WTC11 (cell line): Measurements from ENCODE around the gene ETNK2. TPM values are rescaled to one million over a fixed set of nuclear protein-coding genes. Genes with fewer than 3 reads are reported as not detected.

Experiments used
- ATAC-seq: fragments of 200-7000 bp; cut with Tn5 transposase; 2 replicates; pipeline ENCODE4 v1.10.0; 2021; ENCODE audit warnings: mild to moderate bottlenecking, moderate library complexity
- CTCF ChIA-PET: fragments of 300-600 bp; sonication (Branson Sonifier 250); formaldehyde crosslinking; loops from one replicate; lab custom pipeline; 2021; ENCODE audit warnings: antibody characterized with exemption; lab: Charles Lee
- POLR2A ChIA-PET: fragments of 350-600 bp; sonication (Branson Sonifier 250); formaldehyde crosslinking; loops from one replicate; lab custom pipeline; 2021; ENCODE audit warnings: antibody characterized with exemption; lab: Charles Lee
- DNase-seq: peaks from one replicate; pipeline ENCODE4 v3.0.0; 2021; ENCODE audit warnings: low spot score
- H3K27ac Mint-ChIP-seq: 2 replicates; pipeline ENCODE4 v1.8.0; 2021; ENCODE audit warnings: mixed read lengths
- H3K27me3 Mint-ChIP-seq: 2 replicates; pipeline ENCODE4 v1.8.0; 2021; ENCODE audit warnings: low read depth, mild to moderate bottlenecking, moderate library complexity, mixed read lengths
- H3K36me3 Mint-ChIP-seq: 2 replicates; pipeline ENCODE4 v1.8.0; 2021; ENCODE audit warnings: mixed read lengths
- H3K4me1 Mint-ChIP-seq: 2 replicates; pipeline ENCODE4 v1.8.0; 2022; ENCODE audit warnings: mixed read lengths
- H3K4me3 Mint-ChIP-seq: 2 replicates; pipeline ENCODE4 v1.8.0; 2021; ENCODE audit warnings: mild to moderate bottlenecking, moderate library complexity, mixed read lengths
- H3K9me3 Mint-ChIP-seq: 2 replicates; pipeline ENCODE4 v1.8.0; 2021; ENCODE audit warnings: mixed read lengths
- CBFB ChIP-seq: sonication (generic); formaldehyde crosslinking; IDR thresholded peaks from 2 replicates; pipeline ENCODE4 v1.8.1; 2022; ENCODE audit warnings: mild to moderate bottlenecking, low read depth, missing genetic modification reagents
- CDX4 ChIP-seq: fragments of 250-450 bp; sonication (Bioruptor Pico); IDR thresholded peaks from 2 replicates; pipeline ENCODE4 v1.9.0; 2021; ENCODE audit warnings: moderate library complexity, mild to moderate bottlenecking, inconsistent platforms, borderline replicate concordance
- CREM ChIP-seq: sonication (generic); formaldehyde crosslinking; IDR thresholded peaks from 2 replicates; pipeline ENCODE4 v1.8.1; 2022; ENCODE audit warnings: mild to moderate bottlenecking, missing genetic modification reagents, moderate library complexity
- E2F4 ChIP-seq: sonication (generic); formaldehyde crosslinking; IDR thresholded peaks from 2 replicates; pipeline ENCODE4 v1.8.1; 2022; ENCODE audit warnings: low read depth, mild to moderate bottlenecking, moderate library complexity, missing genetic modification reagents, borderline replicate concordance
- E2F5 ChIP-seq: sonication (generic); formaldehyde crosslinking; IDR thresholded peaks from 2 replicates; pipeline ENCODE4 v1.8.1; 2022; ENCODE audit warnings: mild to moderate bottlenecking, moderate library complexity, missing genetic modification reagents
- ELF4 ChIP-seq: sonication (generic); formaldehyde crosslinking; IDR thresholded peaks from 2 replicates; pipeline ENCODE4 v1.8.1; 2022; ENCODE audit warnings: low read depth, mild to moderate bottlenecking, moderate library complexity, missing genetic modification reagents
- ERG ChIP-seq: fragments of 250-450 bp; sonication (Bioruptor Pico); IDR thresholded peaks from 2 replicates; pipeline ENCODE4 v1.8.0; 2021; ENCODE audit warnings: mild to moderate bottlenecking
- FOXJ3 ChIP-seq: sonication (generic); formaldehyde crosslinking; IDR thresholded peaks from 2 replicates; pipeline ENCODE4 v1.9.0; 2021; ENCODE audit warnings: missing genetic modification reagents, mild to moderate bottlenecking, borderline replicate concordance
- FOXK1 ChIP-seq: sonication (generic); formaldehyde crosslinking; IDR thresholded peaks from 2 replicates; pipeline ENCODE4 v1.8.0; 2022; ENCODE audit warnings: mild to moderate bottlenecking, moderate library complexity, missing genetic modification reagents
- FOXP4 ChIP-seq: sonication (generic); formaldehyde crosslinking; IDR thresholded peaks from 2 replicates; pipeline ENCODE4 v1.8.0; 2022; ENCODE audit warnings: mild to moderate bottlenecking, missing genetic modification reagents
- GRHL2 ChIP-seq: fragments of 250-450 bp; sonication (Bioruptor Pico); IDR thresholded peaks from 2 replicates; pipeline ENCODE4 v1.8.0; 2022; ENCODE audit warnings: mild to moderate bottlenecking, moderate library complexity; ENCODE audit not compliant: insufficient replicate concordance, severe bottlenecking
- HMGA2 ChIP-seq: fragments of 250-450 bp; sonication (Bioruptor Pico); IDR thresholded peaks from 2 replicates; pipeline ENCODE4 v1.4.0; 2021; ENCODE audit warnings: mild to moderate bottlenecking, moderate library complexity
- HMGXB4 ChIP-seq: sonication (generic); formaldehyde crosslinking; IDR thresholded peaks from 2 replicates; pipeline ENCODE4 v1.8.1; 2023; ENCODE audit warnings: mild to moderate bottlenecking, moderate library complexity, missing genetic modification reagents
- MAX ChIP-seq: sonication (generic); formaldehyde crosslinking; IDR thresholded peaks from 2 replicates; pipeline ENCODE4 v1.8.0; 2022; ENCODE audit warnings: mild to moderate bottlenecking, missing genetic modification reagents
- MXD4 ChIP-seq: fragments of 250-450 bp; sonication (Bioruptor Pico); IDR thresholded peaks from 2 replicates; pipeline ENCODE4 v1.8.0; 2021; ENCODE audit warnings: mild to moderate bottlenecking, moderate library complexity, borderline replicate concordance
- NR3C1 ChIP-seq: sonication (generic); formaldehyde crosslinking; conservative IDR thresholded peaks from 2 replicates; pipeline ENCODE4 v1.8.1; 2023; ENCODE audit warnings: low read depth, mild to moderate bottlenecking, missing genetic modification reagents
- TCF7 ChIP-seq: sonication (generic); formaldehyde crosslinking; IDR thresholded peaks from 2 replicates; pipeline ENCODE4 v1.8.0; 2022; ENCODE audit warnings: mild to moderate bottlenecking, low read depth, missing genetic modification reagents, moderate library complexity
- USF1 ChIP-seq: sonication (generic); formaldehyde crosslinking; IDR thresholded peaks from 2 replicates; pipeline ENCODE4 v1.8.0; 2022; ENCODE audit warnings: mild to moderate bottlenecking, missing genetic modification reagents
- ZNF121 ChIP-seq: sonication (generic); formaldehyde crosslinking; IDR thresholded peaks from 2 replicates; pipeline ENCODE4 v1.8.0; 2023; ENCODE audit warnings: missing genetic modification reagents
- ZNF232 ChIP-seq: sonication (generic); formaldehyde crosslinking; IDR thresholded peaks from 2 replicates; pipeline ENCODE4 v1.8.0; 2022; ENCODE audit warnings: mild to moderate bottlenecking, missing genetic modification reagents
- ZNF263 ChIP-seq: sonication (generic); formaldehyde crosslinking; IDR thresholded peaks from 2 replicates; pipeline ENCODE4 v1.8.1; 2022; ENCODE audit warnings: low read depth, mild to moderate bottlenecking, moderate library complexity, missing genetic modification reagents
- ZNF423 ChIP-seq: fragments of 250-450 bp; sonication (Bioruptor Pico); IDR thresholded peaks from 2 replicates; pipeline ENCODE4 v2.1.2; 2022; ENCODE audit warnings: mild to moderate bottlenecking, moderate library complexity
- ZNF512 ChIP-seq: sonication (generic); formaldehyde crosslinking; IDR thresholded peaks from 2 replicates; pipeline ENCODE4 v1.8.1; 2022; ENCODE audit warnings: missing genetic modification reagents, borderline replicate concordance
- total RNA-seq: library from RNA; stranded (reverse); gene quantifications from 3 replicates; pipeline ENCODE4 v1.2.3, GENCODE V29; 2021

ETNK2 gene
- total RNA-seq, 1 experiment from 2014 or later, result 19.7 TPM

- Mint-ChIP-seq H3K27me3 (no peaks in the 10 kb centered on the region), H3K36me3 (peaks cover 11% of the 10 kb centered on the region; the same call in 1 of the 2 replicates)
- TF ChIP-seq ELF4 (CRISPR knock-in tag) (no peak), CBFB (CRISPR knock-in tag) (0 out of 2 replicates have a peak, but pooled peaks have one; percentile 68), MXD4 (CRISPR knock-in tag) (no peak), ERG (CRISPR knock-in tag) (no peak), CDX4 (CRISPR knock-in tag) (no peak), FOXJ3 (CRISPR knock-in tag) (no peak), CREM (CRISPR knock-in tag) (no peak), NR3C1 (CRISPR knock-in tag) (no peak), GRHL2 (CRISPR knock-in tag) (no peak), HMGXB4 (CRISPR knock-in tag) (0 out of 2 replicates have a peak, but pooled peaks have one; percentile 38), E2F4 (CRISPR knock-in tag) (no peak), ZNF121 (CRISPR knock-in tag) (no peak), ZNF423 (peak; percentile 40), E2F5 (no peak), ZNF512 (CRISPR knock-in tag) (no peak), TCF7 (CRISPR knock-in tag) (no peak), HMGA2 (CRISPR knock-in tag) (no peak), MAX (CRISPR knock-in tag) (peak; percentile 63; the same call in 1 of the 2 replicates), USF1 (no peak), ZNF263 (no peak), FOXP4 (CRISPR knock-in tag) (0 out of 2 replicates have a peak, but pooled peaks have one; percentile 39), ZNF232 (CRISPR knock-in tag) (peak; percentile 91), FOXK1 (CRISPR knock-in tag) (peak; percentile 34; the same call in 1 of the 2 replicates)
- TF ChIP-seq, all 79 proteins: peak for 7
- Mint-ChIP-seq H3K4me1 (peaks cover 79% of the 10 kb centered on the region), H3K27ac (peak overlapping the region; percentile 96), H3K4me3 (peak overlapping the region; percentile 57), H3K9me3 (no peaks in the 10 kb centered on the region)
- CTCF ChIA-PET, result interaction anchor here (0.9 to 1.6 kb wide), 10 partner anchors 9 to 237 kb away, joined by 3 to 15 read pairs (median 4); no protein-coding TSS in a partner anchor
- POLR2A ChIA-PET, result interaction anchor here (0.5 to 1.3 kb wide), 5 partner anchors 9 to 238 kb away, joined by 3 to 7 read pairs (median 4); no protein-coding TSS in a partner anchor
- ATAC-seq (peak; percentile 76), DNase-seq (peak; percentile 66)
These were observed 43.3 kb downstream of the ETNK2 start for GRCh38 chr1:204108312-204109141.
